Osteocyte (in vitro differentiated cells): ENCODE measurements around the gene CACNA2D3. TPM values are rescaled to one million over a fixed set of nuclear protein-coding genes. Genes with fewer than 3 reads are reported as not detected.
A peak's percentile ranks its signal among the peaks of the same experiment; 100 is the strongest.

Source experiments
- DNase-seq: peaks from one replicate; pipeline ENCODE4 v3.0.0; 2021; ENCODE audit warnings: mixed read lengths; ENCODE audit not compliant: unreplicated experiment; ENCODE audit errors: extremely low spot score
- H3K27ac Mint-ChIP-seq: one replicate; pipeline ENCODE4 v1.8.0; 2021; ENCODE audit warnings: mild to moderate bottlenecking, mixed read lengths; ENCODE audit not compliant: unreplicated experiment
- H3K27me3 Mint-ChIP-seq: one replicate; pipeline ENCODE4 v1.8.0; 2021; ENCODE audit warnings: mixed read lengths; ENCODE audit not compliant: unreplicated experiment
- H3K36me3 Mint-ChIP-seq: one replicate; pipeline ENCODE4 v1.8.0; 2021; ENCODE audit warnings: mixed read lengths; ENCODE audit not compliant: unreplicated experiment
- H3K4me1 Mint-ChIP-seq: one replicate; pipeline ENCODE4 v1.8.0; 2021; ENCODE audit warnings: mixed read lengths; ENCODE audit not compliant: unreplicated experiment
- H3K4me3 Mint-ChIP-seq: one replicate; pipeline ENCODE4 v1.8.0; 2021; ENCODE audit warnings: mild to moderate bottlenecking, moderate library complexity, mixed read lengths; ENCODE audit not compliant: unreplicated experiment
- H3K9me3 Mint-ChIP-seq: one replicate; pipeline ENCODE4 v1.8.0; 2021; ENCODE audit warnings: mixed read lengths; ENCODE audit not compliant: unreplicated experiment
- total RNA-seq: library from RNA; stranded (reverse); gene quantifications from 2 replicates; pipeline ENCODE4 v1.2.1, GENCODE V29; 2021
- TF ChIP-seq, protein P1 (sequence below): fragments of 200-600 bp; sonication (generic); IDR thresholded peaks from 2 replicates; pipeline ENCODE4 v1.5.0; 2021; ENCODE audit warnings: antibody characterized with exemption, mild to moderate bottlenecking, moderate library complexity

CACNA2D3 gene
- total RNA-seq, 1 donor from 2014 or later = 0.46 TPM

- no peak for DNase-seq
- TF ChIP-seq, protein P1, sequence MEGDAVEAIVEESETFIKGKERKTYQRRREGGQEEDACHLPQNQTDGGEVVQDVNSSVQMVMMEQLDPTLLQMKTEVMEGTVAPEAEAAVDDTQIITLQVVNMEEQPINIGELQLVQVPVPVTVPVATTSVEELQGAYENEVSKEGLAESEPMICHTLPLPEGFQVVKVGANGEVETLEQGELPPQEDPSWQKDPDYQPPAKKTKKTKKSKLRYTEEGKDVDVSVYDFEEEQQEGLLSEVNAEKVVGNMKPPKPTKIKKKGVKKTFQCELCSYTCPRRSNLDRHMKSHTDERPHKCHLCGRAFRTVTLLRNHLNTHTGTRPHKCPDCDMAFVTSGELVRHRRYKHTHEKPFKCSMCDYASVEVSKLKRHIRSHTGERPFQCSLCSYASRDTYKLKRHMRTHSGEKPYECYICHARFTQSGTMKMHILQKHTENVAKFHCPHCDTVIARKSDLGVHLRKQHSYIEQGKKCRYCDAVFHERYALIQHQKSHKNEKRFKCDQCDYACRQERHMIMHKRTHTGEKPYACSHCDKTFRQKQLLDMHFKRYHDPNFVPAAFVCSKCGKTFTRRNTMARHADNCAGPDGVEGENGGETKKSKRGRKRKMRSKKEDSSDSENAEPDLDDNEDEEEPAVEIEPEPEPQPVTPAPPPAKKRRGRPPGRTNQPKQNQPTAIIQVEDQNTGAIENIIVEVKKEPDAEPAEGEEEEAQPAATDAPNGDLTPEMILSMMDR = peak; percentile 82
- Mint-ChIP-seq H3K9me3 (no peaks in the 10 kb centered on the region), H3K4me3 (no peak overlapping the region), H3K27ac (no peak overlapping the region), H3K36me3 (no peaks in the 10 kb centered on the region), H3K27me3 (no peaks in the 10 kb centered on the region), H3K4me1 (peaks cover 3% of the 10 kb centered on the region)
Observed at GRCh38 chr3:54427941-54428871, 305.9 kb downstream of the CACNA2D3 start.

GRCh38 chr3:54432975-54433374 is 310.6 kb downstream of the CACNA2D3 start:
- no peaks in the 10 kb centered on the region for H3K9me3 Mint-ChIP-seq
- H3K27me3 Mint-ChIP-seq = no peaks in the 10 kb centered on the region
- peaks cover 2% of the 10 kb centered on the region for H3K4me1 Mint-ChIP-seq
- no peak overlapping the region for H3K4me3 Mint-ChIP-seq
- no peaks in the 10 kb centered on the region for H3K36me3 Mint-ChIP-seq
- no peak overlapping the region for H3K27ac Mint-ChIP-seq
- TF ChIP-seq, protein P1 = no peak
- DNase-seq = no peak

DNA sequence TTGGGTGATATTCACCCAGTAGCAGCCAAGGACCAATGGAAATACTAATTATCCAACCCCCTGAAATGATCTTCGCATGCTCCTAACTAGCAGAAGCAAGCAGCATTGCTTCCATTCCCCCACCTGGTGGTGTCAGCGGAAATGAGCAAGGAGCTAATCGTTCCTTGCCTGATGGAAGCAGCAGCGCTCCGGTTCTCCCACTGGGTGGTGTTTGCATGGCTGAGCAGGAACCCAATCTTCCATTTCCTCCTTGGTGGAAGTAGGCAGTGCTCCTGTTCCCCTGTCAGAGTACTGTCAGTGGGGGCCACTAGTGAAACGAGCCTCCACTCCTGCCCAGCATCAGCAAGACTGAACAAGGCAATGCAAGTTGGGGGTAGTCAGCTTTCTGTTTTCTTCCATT is 311.5 kb downstream of the CACNA2D3 start:
- H3K27me3 Mint-ChIP-seq = no peaks in the 10 kb centered on the region
- TF ChIP-seq, protein P1 = no peak
- no peak overlapping the region for H3K27ac Mint-ChIP-seq
- H3K36me3 Mint-ChIP-seq = no peaks in the 10 kb centered on the region
- no peaks in the 10 kb centered on the region for H3K4me1 Mint-ChIP-seq
- H3K4me3 Mint-ChIP-seq = no peak overlapping the region
- DNase-seq = no peak
- no peaks in the 10 kb centered on the region for H3K9me3 Mint-ChIP-seq

DNA sequence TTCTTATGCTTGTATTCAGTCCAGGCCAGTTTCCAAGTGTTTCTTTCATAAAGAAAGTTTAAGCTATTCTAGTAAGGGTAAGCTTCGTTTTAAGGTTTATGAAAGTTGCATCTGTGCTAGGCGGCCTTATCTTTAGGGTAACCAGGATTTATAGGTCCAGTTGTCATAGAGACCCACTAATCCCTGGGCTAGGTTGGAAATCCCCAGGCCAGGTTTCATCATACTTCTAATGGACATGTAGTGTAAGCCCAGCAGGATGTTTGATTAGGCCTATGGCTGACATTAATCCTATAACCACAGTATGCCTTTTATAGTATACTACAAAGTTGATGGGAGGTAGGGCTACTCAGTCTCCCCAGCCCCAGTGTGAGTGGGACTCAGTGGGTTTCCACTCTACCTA is 312.4 kb downstream of the CACNA2D3 start:
- H3K27ac Mint-ChIP-seq = no peak overlapping the region
- TF ChIP-seq, protein P1 = no peak
- H3K27me3 Mint-ChIP-seq = no peaks in the 10 kb centered on the region
- H3K4me3 Mint-ChIP-seq = no peak overlapping the region
- no peaks in the 10 kb centered on the region for H3K9me3 Mint-ChIP-seq
- H3K36me3 Mint-ChIP-seq = no peaks in the 10 kb centered on the region
- no peak for DNase-seq
- H3K4me1 Mint-ChIP-seq = no peaks in the 10 kb centered on the region

DNA sequence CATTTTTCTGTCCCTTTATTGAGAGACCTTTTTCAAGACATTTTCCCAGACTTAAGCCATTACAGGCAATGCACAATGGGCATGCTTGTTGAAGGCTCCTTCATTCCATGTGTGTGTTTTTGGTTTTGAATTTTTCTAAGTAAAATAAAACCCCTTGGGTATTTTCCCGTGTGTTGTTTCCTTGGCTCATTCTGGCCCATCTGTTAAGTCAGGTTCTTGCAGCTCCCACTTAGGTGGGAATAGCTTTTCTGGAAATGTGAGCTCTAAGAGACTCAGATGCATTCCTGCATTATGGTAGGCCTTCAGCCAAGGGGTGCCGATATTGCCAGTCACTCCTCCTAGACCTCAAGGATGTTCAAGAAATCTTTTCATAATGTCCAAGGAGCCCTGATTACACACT is 314.9 kb downstream of the CACNA2D3 start:
- Mint-ChIP-seq H3K4me1 (no peaks in the 10 kb centered on the region), H3K4me3 (no peak overlapping the region), H3K36me3 (no peaks in the 10 kb centered on the region), H3K9me3 (no peaks in the 10 kb centered on the region), H3K27ac (no peak overlapping the region), H3K27me3 (no peaks in the 10 kb centered on the region)
- DNase-seq = no peak
- TF ChIP-seq, protein P1 = no peak
